HG03457 (cell line): ENCODE measurements around the gene LEMD2.

Source experiments
- ATAC-seq: cut with Tn5 transposase; IDR thresholded peaks from one replicate; pipeline ENCODE4 v1.9.1; 2021; ENCODE audit warnings: moderate number of reproducible peaks; ENCODE audit not compliant: unreplicated experiment

Gene LEMD2

DNA sequence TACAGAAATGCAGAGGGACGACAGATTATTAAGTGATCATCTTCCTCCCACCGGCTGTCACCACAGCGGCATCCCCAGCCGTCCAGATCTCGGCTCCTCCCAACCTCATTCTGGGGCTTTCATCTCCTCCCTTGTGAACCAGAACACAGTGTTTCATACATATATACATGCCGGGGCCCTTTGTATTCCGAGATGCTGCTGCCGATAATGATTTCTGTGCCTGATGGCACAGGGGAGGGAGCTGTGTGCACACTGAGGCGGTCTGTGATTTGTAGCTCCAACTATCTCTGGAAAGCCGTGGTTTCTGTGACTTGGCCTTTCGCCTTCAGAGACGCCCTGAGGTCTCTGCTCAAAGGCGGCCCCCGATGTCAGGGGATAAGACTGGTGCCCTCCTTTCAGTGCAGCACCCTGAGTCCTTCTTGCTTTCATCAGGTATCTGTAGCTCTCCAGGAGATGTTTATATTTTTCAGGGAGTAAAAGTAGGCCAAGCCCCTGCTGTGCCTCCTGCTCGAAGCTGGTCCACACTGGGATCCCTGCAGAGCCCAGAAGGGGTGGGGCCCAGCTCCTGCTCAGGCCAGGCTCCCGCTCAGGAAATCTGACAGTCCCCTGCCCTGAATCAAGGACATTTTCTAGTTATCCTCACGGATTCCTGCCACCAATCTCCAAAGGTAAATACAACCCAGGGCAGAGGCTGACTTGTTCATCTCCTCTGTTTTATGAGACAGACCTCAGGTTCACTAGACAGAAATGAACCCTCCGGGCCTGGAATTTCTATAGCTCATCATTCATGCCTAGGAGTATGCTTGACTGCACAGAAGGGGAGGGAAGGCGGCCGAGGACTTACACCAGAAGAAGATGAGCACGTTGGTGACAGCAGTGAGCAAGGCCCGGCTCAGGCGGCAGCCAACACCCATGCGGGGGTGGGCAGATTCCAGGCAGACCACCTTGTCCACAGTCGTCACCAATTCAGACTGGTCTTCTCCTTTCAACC is 11.2 kb downstream of the LEMD2 start:
- no peak for ATAC-seq

DNA sequence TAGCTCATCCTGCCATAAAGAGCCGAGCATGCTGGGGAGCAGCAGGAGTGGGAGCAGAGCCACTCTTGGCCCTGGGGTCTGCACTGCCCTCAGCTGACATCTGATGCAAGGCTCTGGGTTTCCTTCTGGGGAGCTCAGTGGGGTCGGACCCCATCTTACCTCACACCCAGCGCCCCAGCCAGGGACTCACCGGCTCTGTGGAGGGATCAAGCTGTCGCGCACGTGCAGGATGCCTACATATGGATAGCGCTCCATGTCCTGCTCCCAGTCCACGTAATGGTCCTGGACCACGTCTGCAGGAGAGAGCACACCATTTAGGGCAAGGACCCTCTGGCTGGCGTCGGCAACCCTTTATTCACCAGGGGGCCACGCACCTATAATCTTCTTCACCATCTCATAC is 12.2 kb downstream of the LEMD2 start:
- no peak for ATAC-seq

DNA sequence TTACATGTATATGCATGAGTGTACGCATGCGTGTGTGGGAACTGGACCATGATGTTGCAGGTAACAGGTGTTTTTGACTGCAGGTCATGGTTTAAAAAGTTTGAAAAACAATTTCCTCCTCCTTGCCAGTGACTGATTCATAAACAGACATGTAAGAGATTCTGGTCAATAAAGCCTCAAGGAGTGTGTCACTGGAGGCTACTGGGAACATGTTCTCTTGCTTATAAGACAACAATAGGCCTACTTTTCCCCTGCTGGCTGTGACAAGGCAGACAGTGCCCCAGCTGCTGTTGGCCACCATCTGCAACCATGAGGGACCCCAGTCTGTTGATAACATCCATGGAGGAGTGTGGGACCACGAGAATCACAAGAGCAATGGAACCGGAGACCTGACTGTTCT is 12.7 kb downstream of the LEMD2 start:
- no peak for ATAC-seq

DNA sequence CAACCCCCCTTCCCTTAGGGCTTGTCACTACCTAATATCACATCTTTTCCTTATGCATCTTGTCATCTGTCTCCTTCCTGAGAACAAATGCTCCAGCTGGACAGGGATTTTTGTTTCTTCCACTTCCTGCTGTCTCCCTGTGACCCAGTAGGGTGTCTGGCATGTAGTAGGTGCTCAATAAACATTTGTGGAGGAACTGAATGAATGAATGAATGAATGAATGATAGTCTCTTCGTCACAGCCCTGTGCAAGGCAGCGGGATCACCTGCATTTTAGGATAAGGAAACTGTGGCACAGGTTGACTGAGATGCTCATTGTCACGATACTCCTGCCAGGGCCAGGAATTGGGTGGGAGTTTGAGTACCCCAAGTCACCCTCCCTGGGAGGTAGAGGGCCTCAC is 14.2 kb downstream of the LEMD2 start:
- ATAC-seq = no peak

DNA sequence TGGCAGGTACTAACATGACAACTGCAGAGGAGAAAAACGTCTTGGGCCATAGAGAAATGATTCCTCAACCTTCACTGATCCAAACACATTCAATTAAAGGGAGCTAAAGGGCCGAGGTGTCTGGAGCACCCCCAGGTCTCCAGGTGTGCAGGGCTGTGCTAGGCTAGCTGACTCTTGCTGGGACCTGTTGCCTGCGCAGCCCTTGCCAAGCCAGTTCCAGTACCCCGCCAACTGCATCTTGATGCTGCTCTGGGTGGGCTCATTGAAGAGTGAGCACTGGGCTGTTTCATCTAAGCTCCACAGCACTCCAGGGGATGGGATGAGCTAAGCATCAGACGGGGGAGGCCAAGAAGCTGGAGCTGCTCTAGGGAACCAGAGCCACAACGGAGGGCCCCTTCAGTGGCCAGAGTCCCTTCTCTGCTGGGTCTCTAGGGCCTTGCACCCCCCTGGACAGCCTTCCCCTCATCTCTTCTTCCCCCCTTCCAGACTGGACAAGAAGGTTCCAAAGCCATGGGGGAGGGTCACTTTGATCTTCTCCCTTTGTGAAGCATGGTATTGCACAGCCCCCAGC is 15.9 kb downstream of the LEMD2 start:
- ATAC-seq = no peak

DNA sequence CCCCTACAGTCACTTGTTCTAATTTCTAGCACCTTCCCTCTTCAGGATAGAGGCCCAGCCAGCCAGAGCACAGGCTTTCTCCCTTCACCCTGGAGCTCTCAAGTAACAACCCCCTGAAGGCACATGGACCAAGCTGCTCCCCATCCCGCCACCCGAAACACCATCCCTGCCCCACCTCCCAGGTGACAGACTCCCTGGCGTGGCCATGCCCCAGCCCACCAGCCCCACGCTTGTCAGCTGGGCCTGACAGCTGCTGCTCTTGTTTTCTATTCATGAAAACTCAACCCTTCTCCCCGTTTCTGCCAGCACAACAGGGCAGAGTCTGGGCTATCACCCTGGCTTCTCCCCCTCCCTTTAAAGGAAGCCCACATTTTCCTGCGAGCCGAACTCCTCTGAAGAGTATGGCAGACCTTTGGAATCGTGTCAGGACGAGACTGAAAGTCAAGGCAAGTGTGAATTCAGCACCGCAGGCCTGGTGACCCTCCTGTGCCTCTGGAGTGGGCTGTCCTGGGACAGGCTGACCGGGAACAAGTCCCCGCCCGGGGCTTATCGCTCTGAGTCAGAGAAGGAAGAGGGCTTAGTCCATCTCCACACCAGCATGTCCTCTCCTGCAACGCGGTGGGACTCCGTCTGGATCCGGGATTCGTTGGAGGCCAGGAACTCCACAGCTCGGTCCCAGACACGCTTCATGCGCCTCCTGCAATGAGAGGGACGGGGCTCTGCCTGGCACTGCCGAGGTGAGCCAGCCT is 16.7 kb downstream of the LEMD2 start:
- ATAC-seq = no peak

DNA sequence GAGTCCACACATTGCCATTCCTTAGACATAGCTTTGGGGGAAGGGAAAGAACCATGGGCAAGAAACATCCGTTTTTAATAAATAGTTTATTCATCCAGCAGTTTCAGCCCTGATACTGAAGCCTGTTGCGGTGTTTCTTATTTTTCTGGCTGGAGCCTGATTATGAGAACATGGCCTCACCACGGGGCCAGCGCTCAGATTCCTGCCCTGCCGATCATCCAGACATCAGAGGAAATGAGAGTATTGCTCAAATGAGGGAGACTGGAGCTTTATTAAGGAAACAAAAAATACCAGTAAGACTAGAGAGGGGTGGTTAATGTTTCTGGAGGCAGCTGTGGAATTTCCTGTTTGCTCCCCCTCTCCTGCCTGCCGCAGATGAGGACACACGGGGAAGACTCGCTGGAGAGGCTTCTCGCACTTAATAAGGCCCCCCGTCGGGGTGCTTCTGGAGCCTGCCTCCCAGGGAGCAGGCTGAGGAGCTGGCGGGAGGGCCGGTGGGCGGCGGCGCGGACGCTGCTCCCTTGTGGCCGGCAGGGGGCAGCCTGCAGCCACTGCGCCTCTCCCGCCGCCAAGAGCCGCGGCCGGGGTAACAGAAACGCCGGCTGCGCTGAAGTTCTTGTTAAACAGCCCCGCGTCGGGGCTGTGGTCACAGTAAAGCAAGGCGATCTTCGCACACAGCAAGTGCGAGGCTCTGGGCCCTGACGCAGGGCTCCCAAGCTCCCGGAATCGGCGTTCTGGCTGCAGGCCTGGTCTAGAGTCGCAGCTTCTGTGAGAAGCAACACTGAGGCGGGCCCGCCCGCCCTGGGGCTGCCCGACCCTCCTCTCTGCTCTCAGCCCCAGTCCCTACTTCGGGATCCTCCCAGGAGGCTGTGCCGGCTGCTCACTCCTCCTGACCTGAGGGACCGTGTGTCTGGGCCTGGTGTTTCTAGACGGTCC is 17.5 kb downstream of the LEMD2 start:
- ATAC-seq = no peak

DNA sequence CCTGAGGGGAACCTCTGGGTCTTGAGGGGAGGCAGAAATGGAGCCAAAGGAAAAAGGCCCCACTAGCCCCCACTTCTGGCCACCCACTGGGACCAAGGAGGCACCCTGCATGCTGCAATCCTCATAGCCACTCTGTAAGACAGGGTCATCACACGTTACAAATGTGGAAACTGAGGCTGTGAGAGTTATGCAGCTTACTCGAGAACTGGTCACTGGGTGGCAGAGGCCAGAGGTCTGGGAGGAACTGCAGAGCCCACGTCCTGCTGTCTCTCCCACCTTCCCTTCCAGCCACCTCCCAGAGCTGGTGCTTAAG is 18.1 kb downstream of the LEMD2 start:
- no peak for ATAC-seq

DNA sequence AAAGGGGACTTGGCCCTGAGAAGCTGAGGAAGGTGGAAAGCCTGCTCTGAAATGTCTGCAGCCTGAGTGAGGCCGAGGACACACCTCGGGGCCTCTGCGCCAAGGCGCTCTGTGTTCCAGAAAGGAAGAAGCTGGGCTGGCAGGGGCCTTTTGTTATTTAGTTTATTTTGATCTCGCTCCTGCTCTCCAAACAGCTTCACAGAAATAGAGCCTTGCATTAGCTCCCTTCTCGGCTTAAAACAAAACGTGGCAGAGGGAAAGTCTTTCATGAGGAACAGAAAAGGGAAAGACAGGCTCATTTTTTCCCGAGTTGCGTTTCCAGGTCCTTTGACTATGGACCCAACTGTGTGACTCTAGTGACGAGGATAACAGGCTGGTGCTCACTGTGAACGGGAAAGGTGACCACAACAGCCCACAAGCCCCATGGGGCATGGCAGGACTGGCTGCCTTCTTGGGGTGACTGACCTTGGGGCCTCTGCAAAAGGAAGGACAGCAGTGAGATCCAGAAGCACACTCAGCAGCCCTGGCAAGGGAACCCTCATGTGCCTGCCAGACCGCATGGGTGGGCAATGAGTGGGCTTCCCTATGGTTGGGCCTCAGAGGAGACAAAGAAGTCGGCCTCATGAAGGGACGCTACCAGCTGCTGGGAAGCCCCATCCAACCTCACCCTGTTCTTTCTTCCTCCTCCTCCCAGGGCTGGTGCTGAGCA is 18.7 kb downstream of the LEMD2 start:
- no peak for ATAC-seq

DNA sequence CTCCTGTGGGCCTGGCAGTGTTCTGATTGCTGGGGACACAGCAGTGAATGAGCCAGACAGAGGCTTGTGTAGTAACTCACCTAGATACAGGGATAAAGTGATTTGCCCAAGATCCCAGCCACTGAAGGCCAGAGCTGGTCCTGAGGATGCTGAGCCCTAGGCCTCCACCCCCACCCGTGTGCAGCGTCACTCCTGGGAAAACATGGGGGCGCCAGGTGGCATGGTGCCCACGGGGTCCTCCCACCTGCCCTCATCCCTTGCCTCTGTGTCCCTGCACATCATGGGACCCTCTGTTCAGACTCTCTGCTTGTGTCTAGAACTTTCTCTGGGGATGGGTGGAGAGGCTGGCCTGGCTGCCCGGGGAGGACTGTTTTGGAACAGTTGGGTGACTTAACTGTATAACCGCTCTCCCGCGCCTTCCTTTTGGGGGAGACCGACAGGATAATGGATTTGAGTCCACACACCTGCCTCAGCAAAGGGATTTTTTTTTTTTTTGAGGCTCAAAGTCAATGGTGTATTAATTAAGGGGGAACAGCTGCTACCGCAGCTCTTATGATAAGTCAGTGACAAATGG is 19.6 kb downstream of the LEMD2 start:
- ATAC-seq = no peak

DNA sequence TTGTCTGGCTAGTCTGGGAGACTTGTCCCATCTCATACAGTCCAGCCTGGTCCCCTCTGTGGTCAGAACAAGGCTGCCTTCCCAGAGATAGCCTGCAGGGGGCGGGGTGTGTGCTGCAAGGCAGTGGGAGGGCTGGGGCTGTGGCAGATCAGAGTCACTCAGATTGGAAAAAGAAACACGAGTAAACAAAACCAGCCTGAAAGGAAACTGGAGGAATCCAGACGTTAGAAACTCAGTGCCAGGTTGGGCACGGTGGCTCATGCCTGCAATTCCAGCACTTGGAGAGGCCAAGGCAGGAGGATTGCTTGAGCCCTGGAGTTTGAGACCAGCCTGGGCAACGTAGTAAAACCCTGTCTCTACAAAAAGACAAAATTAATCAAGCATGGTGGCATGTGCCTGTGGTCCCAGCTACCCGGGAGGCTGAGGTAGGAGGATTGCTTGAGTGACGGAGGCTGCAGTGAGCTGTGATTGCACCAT is 20.2 kb downstream of the LEMD2 start:
- ATAC-seq = no peak

DNA sequence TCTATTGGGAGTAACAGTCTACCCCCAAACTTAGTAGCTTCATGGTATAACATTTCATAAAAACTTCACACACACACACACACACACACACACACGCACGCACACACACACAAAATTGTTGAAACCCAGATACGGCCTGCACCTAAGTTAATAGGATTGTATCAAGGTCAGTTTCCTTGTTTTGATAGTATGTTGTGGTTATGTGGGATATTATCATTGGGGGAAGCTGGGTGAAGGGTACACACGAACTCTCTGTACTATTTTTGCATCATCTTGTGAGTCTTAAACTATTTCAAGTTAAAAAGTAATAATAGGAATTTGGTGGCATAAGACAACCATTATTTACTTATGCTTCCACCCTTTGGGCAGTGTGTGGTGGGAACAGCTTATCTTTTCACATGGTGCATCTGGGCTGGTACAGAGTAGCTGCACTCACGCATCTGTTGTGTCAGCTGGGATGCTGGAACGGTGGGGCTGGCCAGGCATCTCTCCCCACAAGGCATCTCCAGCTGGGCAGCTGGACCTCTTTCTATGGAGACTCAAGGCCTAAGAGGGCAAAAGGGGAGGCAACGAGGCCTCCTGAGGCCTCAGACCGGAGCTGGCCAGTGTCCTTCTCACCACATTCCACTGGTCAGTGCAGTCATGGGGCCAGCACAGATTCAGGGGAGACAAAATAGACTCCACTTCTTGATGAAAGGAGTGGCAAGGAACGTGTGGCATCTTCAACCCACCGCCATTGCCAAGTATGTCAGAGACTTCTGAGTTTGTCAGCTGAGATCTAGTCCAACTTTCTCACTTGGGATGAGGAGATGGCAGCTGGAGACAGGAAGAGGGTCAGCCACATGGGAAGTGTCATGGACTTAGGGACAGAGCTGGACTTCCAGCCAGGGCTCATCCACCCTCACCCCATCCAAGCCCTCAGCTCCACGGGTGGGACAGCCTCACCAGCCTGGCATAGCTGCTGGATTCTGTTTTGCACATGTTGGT is 21.7 kb downstream of the LEMD2 start:
- no peak for ATAC-seq

DNA sequence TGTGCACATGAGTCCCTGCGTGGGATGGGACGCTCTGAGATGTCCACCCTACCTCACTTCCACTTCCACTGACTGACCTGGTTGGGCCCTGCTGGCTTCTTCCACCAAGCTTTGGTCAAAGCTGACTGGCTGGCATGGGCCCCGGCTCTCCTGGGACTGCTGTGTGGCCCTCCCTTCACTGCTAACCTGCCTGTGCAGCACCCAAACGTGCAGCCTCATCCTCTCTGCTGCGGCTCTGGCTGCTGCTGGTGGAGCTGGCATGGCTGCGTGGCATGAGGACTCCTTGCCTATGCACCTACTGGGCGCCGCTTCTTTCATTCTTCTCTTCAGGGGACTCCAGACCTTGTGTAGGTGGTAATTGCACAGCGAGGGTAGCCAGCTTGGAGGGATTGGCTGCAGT is 23.6 kb downstream of the LEMD2 start:
- ATAC-seq = no peak

DNA sequence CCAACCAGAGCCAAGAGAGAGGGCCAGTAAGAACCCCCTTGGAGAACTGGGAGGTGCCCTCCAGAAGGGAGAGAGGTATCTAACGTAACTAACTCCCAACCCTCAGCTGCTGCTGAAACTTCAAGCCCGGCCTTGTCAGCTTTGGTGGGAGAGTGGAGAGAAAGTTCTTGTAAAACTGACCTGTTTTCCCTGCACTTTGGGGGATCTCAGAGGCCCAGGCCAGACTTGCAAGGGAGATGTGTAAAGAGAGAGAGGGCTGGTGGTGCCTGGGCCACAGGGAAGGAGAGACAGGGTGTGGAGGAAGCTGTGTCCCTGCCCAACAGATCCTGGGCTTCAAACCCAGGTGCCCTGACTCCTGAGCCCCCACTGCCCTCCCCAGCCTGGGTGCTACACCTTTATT is 24.9 kb downstream of the LEMD2 start:
- no peak for ATAC-seq

DNA sequence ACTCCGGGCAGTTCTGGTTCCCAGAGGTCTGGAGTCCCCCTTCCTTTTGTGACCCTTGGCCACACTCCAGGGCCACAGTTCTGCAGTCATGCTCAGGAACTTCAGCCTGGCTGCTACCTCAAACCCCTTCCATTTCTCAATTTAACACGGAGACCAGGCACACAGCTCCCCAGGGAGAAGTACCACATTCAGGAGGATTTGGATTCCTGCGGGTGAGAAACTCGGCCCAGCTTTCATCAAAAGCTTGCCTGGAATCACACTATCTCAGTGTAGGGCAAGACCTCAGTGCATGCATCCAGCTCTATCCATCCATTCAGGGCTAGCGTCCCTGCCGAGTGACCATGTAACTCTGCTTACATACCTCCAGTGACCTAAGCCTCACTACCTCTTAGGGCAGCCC is 25.4 kb downstream of the LEMD2 start:
- no peak for ATAC-seq

DNA sequence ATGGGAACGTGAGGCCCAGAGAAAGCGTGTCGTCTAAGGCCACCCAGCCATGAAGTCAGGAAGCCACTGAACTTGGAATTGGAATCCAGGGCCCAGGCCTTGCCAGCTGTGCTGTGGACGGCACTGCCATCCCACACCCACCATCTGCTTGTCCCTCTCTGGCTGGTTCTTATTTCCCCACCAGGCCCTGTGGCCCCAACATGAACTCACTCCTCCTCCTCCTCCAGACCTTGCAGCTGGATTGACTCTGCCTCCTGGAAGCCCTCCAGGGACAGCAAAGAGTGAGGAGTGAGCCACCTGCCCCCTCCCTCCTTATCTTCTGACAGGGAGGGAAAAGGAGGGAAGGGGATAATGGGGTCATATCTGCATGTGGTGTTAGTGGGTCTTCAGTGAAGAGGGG is 26.2 kb downstream of the LEMD2 start:
- no peak for ATAC-seq

DNA sequence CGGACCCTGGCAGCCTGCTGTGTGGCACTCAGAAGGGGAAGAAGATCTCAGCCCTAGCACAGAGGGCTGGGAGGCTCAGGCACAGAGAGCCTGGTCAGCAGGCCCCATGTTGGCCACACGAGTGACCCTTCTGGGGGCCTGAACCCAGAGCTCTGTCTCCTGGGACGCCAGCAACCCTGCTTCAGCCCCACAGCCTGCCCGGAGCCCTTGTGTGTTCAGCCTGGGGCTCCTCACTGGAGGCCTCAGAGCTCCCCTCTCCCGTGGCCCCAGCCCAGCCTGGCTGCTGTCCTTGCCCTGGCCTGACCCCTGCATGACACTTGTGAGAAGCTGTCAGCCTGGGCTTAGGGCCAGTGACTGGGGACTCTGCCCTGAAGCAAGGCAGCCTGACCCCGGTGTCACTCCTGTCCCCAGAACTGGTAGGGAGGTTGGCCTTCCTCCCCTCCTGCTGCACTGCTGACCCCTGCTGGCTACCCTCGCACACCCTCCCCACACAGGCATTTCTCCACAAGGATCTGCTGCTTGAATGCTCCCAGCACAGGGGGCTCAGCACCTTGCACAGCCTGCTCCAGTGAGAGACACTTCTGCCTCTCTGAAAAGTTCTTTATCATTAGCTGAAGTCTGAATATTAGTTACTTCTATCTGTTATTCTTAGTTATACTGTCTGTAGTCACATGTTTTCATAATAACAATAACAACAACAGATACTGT is 26.9 kb downstream of the LEMD2 start:
- no peak for ATAC-seq

DNA sequence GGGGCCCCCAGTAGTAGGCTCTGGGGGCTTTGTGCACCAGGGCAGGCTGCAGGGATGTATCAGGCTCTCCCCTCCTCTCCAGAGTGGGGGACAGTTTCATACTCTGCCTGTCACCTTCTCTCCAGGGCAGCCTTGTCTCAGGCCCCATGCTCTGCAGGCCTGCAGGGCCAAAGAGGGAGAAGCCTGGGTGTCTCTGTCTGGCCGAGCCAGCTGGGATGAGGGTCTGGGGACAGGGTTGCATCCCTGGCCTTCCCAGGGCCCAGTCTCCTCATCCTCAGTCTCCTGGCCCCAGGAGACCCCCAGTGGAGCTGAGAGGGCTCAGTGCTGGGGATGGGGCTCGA is 27.4 kb downstream of the LEMD2 start:
- ATAC-seq = no peak
